CD14-positive monocyte (primary cell): ENCODE data around the gene GLI3. TPM values are rescaled to one million over a fixed set of nuclear protein-coding genes. Genes with fewer than 3 reads are reported as not detected.

Experiments used
- DNase-seq, 3 donors: peaks; one replicate each; pipeline ENCODE4 v3.0.0-alpha.2; 2011 to 2022
- H2AFZ ChIP-seq: 2 replicates; pipeline ENCODE4 v1.6.0; 2012; ENCODE audit warnings: mild to moderate bottlenecking, low read depth, low read length, inconsistent platforms; ENCODE audit not compliant: insufficient read depth, poor library complexity, severe bottlenecking
- H3K27ac ChIP-seq, 2 donors: 1 replicate in 1 of 2; 2 replicates in 1 of 2; pipeline ENCODE4 v1.5.1; 2012 to 2013; ENCODE audit warnings: low read length in 2 of 2, control low read depth in 1 of 2, inconsistent platforms in 1 of 2, low read depth in 1 of 2, mild to moderate bottlenecking in 1 of 2
- H3K27me3 ChIP-seq, 2 donors: one replicate each; pipeline versions ENCODE4 v1.6.0 to v1.6.1; 2011 to 2013; ENCODE audit warnings: low read length in 2 of 2; ENCODE audit not compliant: control insufficient read depth in 2 of 2, insufficient read depth in 2 of 2
- H3K36me3 ChIP-seq, 2 donors: replicated peaks in 1 of 2; 1 replicate in 1 of 2; 2 replicates in 1 of 2; pipeline versions ENCODE4 v1.5.1 to v1.6.1; 2012 to 2013; ENCODE audit warnings: low read length in 2 of 2, control low read depth in 1 of 2, inconsistent platforms in 1 of 2, mild to moderate bottlenecking in 1 of 2; ENCODE audit not compliant: insufficient read depth in 2 of 2, control insufficient read depth in 1 of 2
- H3K4me1 ChIP-seq, 2 donors: 1 replicate in 1 of 2; 2 replicates in 1 of 2; pipeline versions ENCODE4 v1.5.1 to v1.6.1; 2012 to 2013; ENCODE audit warnings: low read length in 2 of 2, control low read depth in 1 of 2, inconsistent platforms in 1 of 2, mild to moderate bottlenecking in 1 of 2, moderate library complexity in 1 of 2; ENCODE audit not compliant: insufficient read depth in 2 of 2, control insufficient read depth in 1 of 2
- H3K4me2 ChIP-seq: replicated peaks from 2 replicates; pipeline ENCODE3; 2012; ENCODE audit warnings: low read length, moderate library complexity, mild to moderate bottlenecking; ENCODE audit not compliant: poor library complexity, severe bottlenecking; ENCODE audit errors: extremely low read depth
- H3K4me3 ChIP-seq, 3 experiments: fragments of 200-600 bp in 1 of 3; sonication (generic) in 1 of 3; replicated peaks in 1 of 3; 1 replicate in 2 of 3; 2 replicates in 1 of 3; pipeline ENCODE4 v1.5.1; 2011 to 2013; ENCODE audit warnings: low read length in 3 of 3, mild to moderate bottlenecking in 3 of 3, control low read depth in 2 of 3, low read depth in 2 of 3, inconsistent platforms in 1 of 3, moderate library complexity in 1 of 3
- H3K79me2 ChIP-seq: 2 replicates; pipeline ENCODE4 v1.6.0; 2012; ENCODE audit warnings: mild to moderate bottlenecking, control low read depth, inconsistent platforms, low read length, moderate library complexity; ENCODE audit not compliant: insufficient read depth
- H3K9ac ChIP-seq: 2 replicates; pipeline ENCODE4 v1.6.0; 2017; ENCODE audit warnings: low read length, mild to moderate bottlenecking; ENCODE audit not compliant: insufficient read depth, poor library complexity, severe bottlenecking
- H3K9me3 ChIP-seq, 2 donors: replicated peaks in 1 of 2; 1 replicate in 1 of 2; 2 replicates in 1 of 2; pipeline versions ENCODE4 v1.5.1 to v1.6.1; 2012 to 2013; ENCODE audit warnings: low read length in 2 of 2, control low read depth in 1 of 2; ENCODE audit not compliant: control insufficient read depth in 1 of 2, insufficient read depth in 1 of 2
- H4K20me1 ChIP-seq: 2 replicates; pipeline ENCODE4 v1.6.0; 2012; ENCODE audit warnings: mild to moderate bottlenecking, low read length, control low read depth, moderate library complexity; ENCODE audit not compliant: insufficient read depth
- H3K27ac Mint-ChIP-seq, 7 donors: one replicate each; pipeline ENCODE4 v1.8.0; 2020; ENCODE audit warnings: mild to moderate bottlenecking in 7 of 7, mixed read lengths in 7 of 7, moderate library complexity in 6 of 7, inconsistent platforms in 2 of 7
- H3K27me3 Mint-ChIP-seq, 3 donors: one replicate each; pipeline ENCODE4 v1.8.0; 2021 to 2022; ENCODE audit warnings: low read depth in 3 of 3, mild to moderate bottlenecking in 3 of 3, mixed read lengths in 3 of 3, moderate library complexity in 3 of 3, inconsistent platforms in 1 of 3
- H3K36me3 Mint-ChIP-seq, 2 donors: one replicate each; pipeline ENCODE4 v1.8.0; 2020; ENCODE audit warnings: mixed read lengths in 2 of 2, inconsistent platforms in 1 of 2, mild to moderate bottlenecking in 1 of 2
- H3K4me1 Mint-ChIP-seq: one replicate; pipeline ENCODE4 v1.8.0; 2020; ENCODE audit warnings: mild to moderate bottlenecking, mixed read lengths
- H3K4me3 Mint-ChIP-seq, 2 donors: one replicate each; pipeline ENCODE4 v1.8.0; 2020; ENCODE audit warnings: mild to moderate bottlenecking in 2 of 2, mixed read lengths in 2 of 2, moderate library complexity in 1 of 2
- H3K9me3 Mint-ChIP-seq, 7 donors: one replicate each; pipeline ENCODE4 v1.8.0; 2020 to 2022; ENCODE audit warnings: mixed read lengths in 7 of 7, mild to moderate bottlenecking in 6 of 7, moderate library complexity in 6 of 7, inconsistent platforms in 2 of 7
- CTCF ChIP-seq: fragments of 200-600 bp; IDR thresholded peaks from one replicate; pipeline ENCODE4 v1.8.0; 2022; ENCODE audit warnings: antibody characterized with exemption, mild to moderate bottlenecking
- WGBS: methylation state at CpG from one replicate; pipeline ENCODE4 v1.1.5; 2013; ENCODE audit warnings: missing lambda C conversion rate; ENCODE audit not compliant: insufficient coverage; 5-methylcytosine and 5-hydroxymethylcytosine counted together
- intact Hi-C, 2 donors: fragments of 100-400 bp; cut with micrococcal nuclease; formaldehyde crosslinking; loops; one replicate each; pipeline versions ENCODE4 v1.15.0 to v1.15.1; 2023
- polyA plus RNA-seq, 3 donors: library from polyadenylated mRNA; depleted of rRNA in 1 of 3; unstranded in 2 of 3; stranded (reverse) in 1 of 3; fragments of 300-500 nt in 2 of 3; fragments of >200 nt in 1 of 3; fragmentation: Illumina TruSeq in 2 of 3; gene quantifications; 1 replicate in 2 of 3; 2 replicates in 1 of 3; pipeline ENCODE4 v1.2.3, GENCODE V29; 2012 to 2021

Gene GLI3
- polyA plus RNA-seq, 3 donors, result not detected

- Mint-ChIP-seq H3K27ac (peak overlapping the region in 1 of 7 donors; percentile 71), H3K4me1 (peaks cover 8% of the 10 kb centered on the region), H3K27me3 (peaks cover 10 to 25% (median 16%) of the 10 kb centered on the region in 3 donors), H3K36me3 (no peaks in the 10 kb centered on the region), H3K4me3 (no peak overlapping the region), H3K9me3 (peaks cover 0 to 2% (median 0%) of the 10 kb centered on the region in 7 donors)
- Histone ChIP-seq H3K9ac (no peak overlapping the region), H3K27ac (no peak overlapping the region), H3K27me3 (peaks cover 0 to 14% of the 10 kb centered on the region in 2 donors), H3K4me1 (peaks cover 4 to 7% of the 10 kb centered on the region in 2 donors), H3K4me2 (no peak overlapping the region), H3K4me3 (no peak overlapping the region), H3K79me2 (no peaks in the 10 kb centered on the region), H2AFZ (no peak overlapping the region), H3K9me3 (no peaks in the 10 kb centered on the region), H4K20me1 (no peaks in the 10 kb centered on the region), H3K36me3 (no peaks in the 10 kb centered on the region)
- intact Hi-C loops, result loop anchor here in 1 of 2 donors (5.0 kb wide), 2 partner anchors 1321 to 1496 kb away; no protein-coding TSS in a partner anchor
- 20% methylated on average over 6 of the region's 6 CpGs for WGBS
- peak; percentile 96 for TF ChIP-seq CTCF
- peak; percentile 51 to 71 (median 68) for DNase-seq
These were observed 296.2 kb downstream of the GLI3 start for GRCh38 chr7:41940760-41941343.

GRCh38 chr7:41938371-41938770, 298.6 kb downstream of the GLI3 start:
- Histone ChIP-seq H3K9ac (no peak overlapping the region), H3K27ac (no peak overlapping the region), H3K4me1 (peaks cover 4 to 7% of the 10 kb centered on the region in 2 donors), H3K4me3 (no peak overlapping the region), H3K36me3 (no peaks in the 10 kb centered on the region), H3K9me3 (no peaks in the 10 kb centered on the region), H2AFZ (no peak overlapping the region), H4K20me1 (no peaks in the 10 kb centered on the region), H3K79me2 (no peaks in the 10 kb centered on the region), H3K4me2 (no peak overlapping the region), H3K27me3 (peaks cover 0 to 14% of the 10 kb centered on the region in 2 donors)
- Mint-ChIP-seq H3K27ac (no peak overlapping the region), H3K4me1 (peaks cover 8% of the 10 kb centered on the region), H3K9me3 (peaks cover 0 to 3% (median 0%) of the 10 kb centered on the region in 7 donors), H3K36me3 (no peaks in the 10 kb centered on the region), H3K4me3 (no peak overlapping the region), H3K27me3 (peaks cover 7 to 22% (median 15%) of the 10 kb centered on the region in 3 donors)
- intact Hi-C loops, result no loop called here
- no CpG with 5 or more reads among the region's 2 CpGs for WGBS
- no peak for TF ChIP-seq CTCF
- no peak for DNase-seq
